GM10248 (cell line): ENCODE data around the gene KIF12.

Experiments
- CTCF ChIA-PET: fragments of 300-600 bp; sonication (Branson Sonifier 250); formaldehyde crosslinking; extraction: SDS; loops from one replicate; lab custom pipeline; 2021; ENCODE audit warnings: antibody characterized with exemption; lab: Yijun Ruan, JAX
- POLR2A ChIA-PET: fragments of 350-650 bp; sonication (Branson Sonifier 250); formaldehyde crosslinking; extraction: SDS; loops from one replicate; lab custom pipeline; 2020; ENCODE audit warnings: antibody characterized with exemption; lab: Yijun Ruan, JAX
- DNase-seq: peaks from one replicate; pipeline ENCODE4 v3.0.0; 2012; ENCODE audit errors: extremely low spot score
- TF ChIP-seq, protein P1 (sequence below): IDR thresholded peaks from 2 replicates; pipeline ENCODE4 v1.5.1; 2012; ENCODE audit warnings: mild to moderate bottlenecking, low read depth; ENCODE audit errors: extremely low read depth, missing control alignments, control extremely low read depth

Gene KIF12

DNA sequence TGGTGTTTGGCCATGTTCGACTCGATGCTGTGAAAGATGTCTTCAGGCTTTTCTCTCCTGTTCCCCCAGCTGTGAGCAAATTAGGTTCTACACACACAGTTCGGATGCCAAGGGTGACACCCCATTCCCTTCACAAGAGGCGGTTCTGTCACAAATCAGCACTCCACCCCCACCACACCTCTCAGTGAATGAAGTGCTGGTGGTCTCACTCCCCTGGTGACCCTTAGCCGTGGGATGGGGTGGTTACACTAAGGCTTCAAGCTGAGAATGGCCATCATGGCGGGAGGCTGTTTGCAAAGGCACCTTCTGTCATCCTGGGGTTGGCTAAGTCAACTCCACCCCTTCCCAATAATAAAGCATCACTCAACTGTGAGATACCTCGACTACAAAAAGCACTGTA lies 47.4 kb downstream of the KIF12 start:
- ChIA-PET POLR2A (no interaction called here), CTCF (no interaction called here)
- no peak for DNase-seq
- TF ChIP-seq, protein P1, sequence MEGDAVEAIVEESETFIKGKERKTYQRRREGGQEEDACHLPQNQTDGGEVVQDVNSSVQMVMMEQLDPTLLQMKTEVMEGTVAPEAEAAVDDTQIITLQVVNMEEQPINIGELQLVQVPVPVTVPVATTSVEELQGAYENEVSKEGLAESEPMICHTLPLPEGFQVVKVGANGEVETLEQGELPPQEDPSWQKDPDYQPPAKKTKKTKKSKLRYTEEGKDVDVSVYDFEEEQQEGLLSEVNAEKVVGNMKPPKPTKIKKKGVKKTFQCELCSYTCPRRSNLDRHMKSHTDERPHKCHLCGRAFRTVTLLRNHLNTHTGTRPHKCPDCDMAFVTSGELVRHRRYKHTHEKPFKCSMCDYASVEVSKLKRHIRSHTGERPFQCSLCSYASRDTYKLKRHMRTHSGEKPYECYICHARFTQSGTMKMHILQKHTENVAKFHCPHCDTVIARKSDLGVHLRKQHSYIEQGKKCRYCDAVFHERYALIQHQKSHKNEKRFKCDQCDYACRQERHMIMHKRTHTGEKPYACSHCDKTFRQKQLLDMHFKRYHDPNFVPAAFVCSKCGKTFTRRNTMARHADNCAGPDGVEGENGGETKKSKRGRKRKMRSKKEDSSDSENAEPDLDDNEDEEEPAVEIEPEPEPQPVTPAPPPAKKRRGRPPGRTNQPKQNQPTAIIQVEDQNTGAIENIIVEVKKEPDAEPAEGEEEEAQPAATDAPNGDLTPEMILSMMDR = no peak

DNA sequence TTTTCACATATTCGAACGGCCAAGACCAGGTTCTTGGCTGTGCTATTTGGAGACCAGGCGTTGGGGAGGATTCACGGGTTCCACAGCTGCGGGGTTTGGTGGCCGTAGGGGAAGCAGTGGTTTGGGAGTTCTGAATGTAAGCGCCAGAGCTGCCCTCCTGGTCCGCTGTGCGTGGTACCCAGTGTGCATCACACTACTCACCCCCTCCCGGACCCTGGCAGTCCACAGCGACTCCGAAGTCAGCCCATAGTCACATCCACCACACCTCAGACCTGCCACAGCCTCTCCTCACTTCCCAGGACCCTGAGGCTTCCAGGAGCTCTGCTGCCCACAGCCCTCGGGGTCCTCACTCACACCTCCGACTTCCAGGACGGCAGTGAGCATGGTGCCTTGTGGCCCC lies 47.8 kb downstream of the KIF12 start:
- ChIA-PET POLR2A (no interaction called here), CTCF (interaction anchor here (0.9 kb wide), 1 partner anchor 31 kb away, joined by 3 read pairs; no protein-coding TSS in a partner anchor)
- DNase-seq = no peak
- TF ChIP-seq, protein P1 = no peak

DNA sequence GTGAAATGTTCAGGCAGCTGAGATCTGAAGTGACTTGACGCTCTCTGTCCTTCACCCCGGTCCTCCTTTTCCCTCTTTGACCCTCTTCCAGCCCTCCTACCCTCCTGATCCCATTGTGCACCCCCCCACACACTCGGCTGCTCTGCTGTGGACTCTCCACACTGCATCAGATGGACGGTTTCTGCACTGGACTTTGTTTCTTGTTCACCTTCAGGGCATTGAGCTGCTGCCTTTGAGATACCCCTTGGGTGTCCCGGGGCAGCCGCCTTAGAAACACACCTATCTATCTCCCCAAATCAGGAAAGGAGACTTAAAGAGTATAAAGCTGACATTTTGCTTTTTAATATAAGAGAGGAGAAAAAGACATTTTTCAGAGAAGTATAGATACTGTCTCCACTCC lies 48.4 kb downstream of the KIF12 start:
- TF ChIP-seq, protein P1 = no peak
- DNase-seq = no peak
- ChIA-PET CTCF (interaction anchor here (0.9 kb wide), 1 partner anchor 32 kb away, joined by 3 read pairs; no protein-coding TSS in a partner anchor), POLR2A (no interaction called here)

DNA sequence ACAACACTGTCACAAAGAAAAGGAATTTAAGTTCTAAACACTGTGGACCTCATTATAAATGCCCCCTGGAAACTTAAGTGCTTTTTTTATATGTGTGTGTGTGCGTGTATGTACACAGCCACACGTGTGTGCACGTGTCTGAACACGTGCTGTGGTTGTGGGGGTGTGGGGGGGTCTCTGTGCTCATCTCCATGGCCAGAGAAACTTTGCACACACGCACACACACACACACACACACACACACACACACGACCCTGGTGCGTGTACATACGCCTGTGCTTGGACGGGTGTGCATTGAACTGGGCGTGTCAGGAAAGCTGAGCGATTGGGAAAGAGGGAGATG lies 48.9 kb downstream of the KIF12 start:
- CTCF ChIA-PET = no interaction called here
- TF ChIP-seq, protein P1 = no peak
- DNase-seq = no peak
- POLR2A ChIA-PET = no interaction called here

DNA sequence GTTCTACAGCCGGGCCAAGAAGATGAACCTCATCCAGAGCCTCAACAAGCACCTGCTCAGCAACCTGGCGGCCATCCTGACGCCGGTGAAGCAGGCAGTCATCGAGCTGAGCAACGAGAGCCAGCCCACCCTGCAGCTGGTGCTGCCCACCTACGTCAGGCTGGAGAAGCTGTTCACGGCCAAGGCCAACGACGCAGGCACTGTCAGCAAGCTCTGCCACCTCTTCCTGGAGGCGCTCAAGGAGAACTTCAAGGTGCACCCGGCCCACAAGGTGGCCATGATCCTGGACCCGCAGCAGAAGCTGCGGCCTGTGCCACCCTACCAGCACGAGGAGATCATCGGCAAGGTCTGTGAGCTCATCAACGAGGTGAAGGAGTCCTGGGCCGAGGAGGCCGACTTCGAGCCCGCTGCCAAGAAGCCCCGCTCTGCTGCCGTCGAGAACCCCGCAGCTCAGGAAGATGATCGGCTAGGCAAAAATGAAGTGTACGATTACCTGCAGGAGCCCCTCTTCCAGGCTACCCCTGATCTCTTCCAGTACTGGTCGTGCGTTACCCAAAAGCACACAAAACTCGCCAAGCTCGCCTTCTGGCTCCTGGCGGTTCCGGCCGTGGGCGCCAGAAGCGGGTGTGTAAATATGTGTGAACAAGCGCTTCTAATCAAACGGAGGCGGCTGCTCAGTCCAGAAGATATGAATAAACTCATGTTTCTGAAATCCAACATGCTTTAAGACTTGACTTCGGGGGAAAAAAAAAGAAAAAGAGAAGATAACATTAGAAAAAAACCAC lies 49.5 kb downstream of the KIF12 start:
- TF ChIP-seq, protein P1 = no peak
- no peak for DNase-seq
- CTCF ChIA-PET = no interaction called here
- POLR2A ChIA-PET = no interaction called here

DNA sequence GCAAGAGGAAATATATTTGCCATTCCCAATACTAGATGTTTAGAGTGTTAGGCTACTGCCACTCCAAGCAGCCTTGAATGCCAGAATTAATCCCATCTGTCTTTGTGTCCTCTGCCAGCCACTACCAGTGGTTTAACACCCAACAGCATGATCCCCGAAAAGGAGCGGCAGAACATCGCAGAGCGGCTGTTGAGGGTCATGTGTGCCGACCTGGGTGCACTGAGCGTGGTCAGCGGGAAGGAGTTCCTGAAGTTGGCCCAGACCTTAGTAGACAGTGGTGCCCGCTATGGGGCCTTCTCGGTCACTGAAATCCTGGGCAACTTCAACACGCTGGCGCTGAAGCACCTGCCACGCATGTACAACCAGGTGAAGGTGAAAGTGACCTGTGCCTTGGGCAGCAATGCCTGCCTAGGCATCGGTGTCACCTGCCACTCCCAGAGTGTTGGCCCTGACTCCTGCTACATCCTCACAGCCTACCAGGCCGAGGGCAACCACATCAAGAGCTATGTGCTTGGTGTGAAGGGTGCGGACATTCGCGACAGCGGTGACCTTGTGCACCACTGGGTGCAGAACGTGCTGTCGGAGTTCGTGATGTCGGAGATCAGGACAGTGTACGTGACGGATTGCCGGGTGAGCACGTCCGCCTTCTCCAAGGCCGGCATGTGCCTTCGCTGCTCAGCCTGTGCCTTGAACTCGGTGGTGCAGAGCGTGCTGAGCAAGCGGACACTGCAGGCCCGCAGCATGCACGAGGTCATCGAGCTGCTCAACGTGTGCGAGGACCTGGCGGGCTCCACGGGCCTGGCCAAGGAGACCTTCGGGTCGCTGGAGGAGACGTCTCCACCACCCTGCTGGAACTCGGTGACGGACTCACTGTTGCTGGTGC lies 50.3 kb downstream of the KIF12 start:
- DNase-seq = no peak
- ChIA-PET POLR2A (no interaction called here), CTCF (no interaction called here)
- TF ChIP-seq, protein P1 = no peak
